Lower leg skin (tissue), 3 donors: Measurements from ENCODE around the gene NOP58.

ENCODE experiments used
- POLR2A ChIP-seq, 2 donors: fragments of 450-650 bp; IDR thresholded peaks; one replicate each; pipeline ENCODE4 v1.6.1; 2016 to 2017; ENCODE audit warnings: antibody characterized with exemption in 2 of 2, mild to moderate bottlenecking in 1 of 2, moderate library complexity in 1 of 2
- TF ChIP-seq, protein P1 (sequence below), 3 donors: fragments of 450-650 bp; IDR thresholded peaks; one replicate each; pipeline ENCODE4 v1.5.1; 2016; ENCODE audit warnings: antibody characterized with exemption in 3 of 3, mild to moderate bottlenecking in 3 of 3, moderate library complexity in 2 of 3

DNA sequence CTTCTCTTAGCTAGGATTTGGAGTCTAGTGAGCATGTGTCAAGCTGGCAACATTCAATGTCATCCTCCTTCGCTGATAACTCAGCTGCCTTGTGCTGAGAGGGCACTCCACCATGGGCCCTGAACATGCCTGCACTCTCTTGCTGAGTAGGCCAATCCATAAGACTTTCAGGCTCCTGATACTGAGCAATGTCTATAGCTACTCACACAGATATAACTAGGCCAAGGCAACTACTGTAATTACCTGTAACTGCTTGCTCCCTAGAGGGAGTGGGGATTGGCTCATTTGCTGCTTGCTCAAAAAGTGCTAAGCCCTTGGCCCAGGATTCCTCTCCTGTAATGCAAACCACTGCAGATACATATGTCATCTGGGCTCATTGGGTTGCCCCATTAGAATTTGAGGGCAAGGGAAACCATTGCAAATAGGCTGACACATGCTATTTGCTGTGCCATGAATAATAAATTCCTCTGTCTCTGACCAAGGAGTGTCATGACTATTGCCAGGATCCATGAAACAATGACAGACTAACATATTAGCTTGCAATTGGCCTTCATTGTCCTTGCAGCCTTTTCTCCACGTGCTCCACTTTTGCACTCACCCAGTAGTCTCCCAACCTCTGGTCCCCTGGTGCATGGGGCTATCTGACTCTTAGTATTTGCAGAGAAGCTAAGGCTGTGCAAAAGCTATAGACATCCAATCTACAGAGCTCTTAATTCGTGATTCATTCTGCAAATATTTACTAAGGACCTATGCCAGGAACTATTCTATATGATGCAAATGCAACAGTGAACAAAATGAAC lies 73.7 kb downstream of the NOP58 start:
- TF ChIP-seq, protein P1, sequence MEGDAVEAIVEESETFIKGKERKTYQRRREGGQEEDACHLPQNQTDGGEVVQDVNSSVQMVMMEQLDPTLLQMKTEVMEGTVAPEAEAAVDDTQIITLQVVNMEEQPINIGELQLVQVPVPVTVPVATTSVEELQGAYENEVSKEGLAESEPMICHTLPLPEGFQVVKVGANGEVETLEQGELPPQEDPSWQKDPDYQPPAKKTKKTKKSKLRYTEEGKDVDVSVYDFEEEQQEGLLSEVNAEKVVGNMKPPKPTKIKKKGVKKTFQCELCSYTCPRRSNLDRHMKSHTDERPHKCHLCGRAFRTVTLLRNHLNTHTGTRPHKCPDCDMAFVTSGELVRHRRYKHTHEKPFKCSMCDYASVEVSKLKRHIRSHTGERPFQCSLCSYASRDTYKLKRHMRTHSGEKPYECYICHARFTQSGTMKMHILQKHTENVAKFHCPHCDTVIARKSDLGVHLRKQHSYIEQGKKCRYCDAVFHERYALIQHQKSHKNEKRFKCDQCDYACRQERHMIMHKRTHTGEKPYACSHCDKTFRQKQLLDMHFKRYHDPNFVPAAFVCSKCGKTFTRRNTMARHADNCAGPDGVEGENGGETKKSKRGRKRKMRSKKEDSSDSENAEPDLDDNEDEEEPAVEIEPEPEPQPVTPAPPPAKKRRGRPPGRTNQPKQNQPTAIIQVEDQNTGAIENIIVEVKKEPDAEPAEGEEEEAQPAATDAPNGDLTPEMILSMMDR (IDR thresholded peaks at IDR 0.05) = no peak
- no peak for TF ChIP-seq POLR2A (IDR thresholded peaks at IDR 0.05)
